Measurements from ENCODE around the gene CDIP1. TPM values are rescaled to one million over a fixed set of nuclear protein-coding genes. Genes with fewer than 3 reads are reported as not detected.

The CDIP1 gene
- polyA plus RNA-seq, 4 donors = 21.0 to 31.1 (median 28.3) TPM

GRCh38 chr16:4463522-4464163 lies 74.9 kb downstream of the CDIP1 start:
- no peak for DNase-seq (ENCODE audit: low read depth in 4 of 4, low spot score in 3 of 4)

- DNase-seq (ENCODE audit: low read depth in 4 of 4, low spot score in 3 of 4) = no peak
Measured at GRCh38 chr16:4461250-4462085, 77.1 kb downstream of the CDIP1 start.

GRCh38 chr16:4460936-4461249 lies 77.7 kb downstream of the CDIP1 start:
- DNase-seq (ENCODE audit: low read depth in 4 of 4, low spot score in 3 of 4) = no peak

Other genes with a start within 250 kb of the CDIP1 start
- gene GLIS2, start 222.7 kb downstream of the CDIP1 start, polyA plus RNA-seq (ENCODE audit: insufficient read length in 4 of 4) = 10 to 100 TPM; 36.0 to 75.3 (median 45.3) TPM
- 10 to 100 TPM; 19.4 to 36.3 (median 21.6) TPM for gene PAM16, start 187.5 kb downstream of the CDIP1 start, polyA plus RNA-seq (ENCODE audit: insufficient read length in 4 of 4)
- gene VASN, start 166.9 kb downstream of the CDIP1 start, polyA plus RNA-seq (ENCODE audit: insufficient read length in 4 of 4) = 10 to 100 TPM; 35.7 to 68.7 (median 44.1) TPM
- 10 to 100 TPM; 14.1 to 25.5 (median 16.9) TPM for gene CORO7, start 122.2 kb downstream of the CDIP1 start, polyA plus RNA-seq (ENCODE audit: insufficient read length in 4 of 4)
- gene DNAJA3, start 112.9 kb downstream of the CDIP1 start, polyA plus RNA-seq (ENCODE audit: insufficient read length in 4 of 4) = 10 to 100 TPM; 24.3 to 48.9 (median 37.1) TPM
- gene NMRAL1, start 64.1 kb downstream of the CDIP1 start, polyA plus RNA-seq (ENCODE audit: insufficient read length in 4 of 4) = 10 to 100 TPM; 27.3 to 52.9 (median 35.3) TPM
- gene HMOX2, start 62.4 kb downstream of the CDIP1 start, polyA plus RNA-seq (ENCODE audit: insufficient read length in 4 of 4) = 10 to 100 TPM; 47.5 to 53.7 (median 49.6) TPM
- gene C16orf96, start 17.6 kb upstream of the CDIP1 start, polyA plus RNA-seq (ENCODE audit: insufficient read length in 4 of 4) = under 1 TPM; 0.14 to 0.41 (median 0.23) TPM
- 10 to 100 TPM; 11.7 to 30.8 (median 14.2) TPM for gene UBALD1, start 76.1 kb upstream of the CDIP1 start, polyA plus RNA-seq (ENCODE audit: insufficient read length in 4 of 4)
- 10 to 100 TPM; 38.7 to 70.3 (median 53.1) TPM for gene MGRN1, start 86.1 kb upstream of the CDIP1 start, polyA plus RNA-seq (ENCODE audit: insufficient read length in 4 of 4)
- 10 to 100 TPM; 27.0 to 54.6 (median 35.6) TPM for gene NUDT16L1, start 154.8 kb upstream of the CDIP1 start, polyA plus RNA-seq (ENCODE audit: insufficient read length in 4 of 4)
- 10 to 100 TPM; 17.0 to 36.0 (median 22.6) TPM for gene ANKS3, start 195.5 kb upstream of the CDIP1 start, polyA plus RNA-seq (ENCODE audit: insufficient read length in 4 of 4)
- 1 to 10 TPM in 3 of 4 donors, under 1 TPM in 1; 0.86 to 2.3 (median 2.0) TPM for gene DNAAF8, start 195.8 kb upstream of the CDIP1 start, polyA plus RNA-seq (ENCODE audit: insufficient read length in 4 of 4)
- gene ZNF500, start 228.4 kb upstream of the CDIP1 start, polyA plus RNA-seq (ENCODE audit: insufficient read length in 4 of 4) = 10 to 100 TPM; 12.7 to 21.5 (median 15.5) TPM
- not detected for gene SEPTIN12, start 249.6 kb upstream of the CDIP1 start, polyA plus RNA-seq (ENCODE audit: insufficient read length in 4 of 4)